ENCODE data around the gene CCDC192. TPM values are rescaled to one million over a fixed set of nuclear protein-coding genes. Genes with fewer than 3 reads are reported as not detected.

The CCDC192 gene
- polyA plus RNA-seq, 1 donor from 2014 or later = not detected

DNA sequence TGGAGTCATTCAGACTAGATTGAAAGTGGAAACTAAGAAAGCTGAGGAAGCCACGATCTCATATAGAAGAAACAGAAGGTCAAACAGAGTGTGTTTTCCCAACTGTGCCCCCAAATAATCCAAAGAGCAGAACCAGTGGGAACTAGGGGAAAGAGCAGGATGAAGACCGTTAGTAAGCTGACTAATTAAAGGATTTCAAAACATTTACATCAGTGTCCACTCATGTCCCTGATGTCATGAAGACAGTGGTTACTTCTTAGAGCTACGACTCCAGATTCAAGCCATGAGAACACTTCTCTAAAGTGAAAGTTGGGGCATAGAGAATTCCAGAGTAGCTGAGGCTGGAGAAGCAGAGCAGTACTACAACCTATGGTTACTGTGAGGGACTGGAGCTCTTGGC lies 260.7 kb downstream of the CCDC192 start:
- Histone ChIP-seq H3K79me2 (replicated peaks; ENCODE audit: insufficient read depth, low read length) (no peaks in the 10 kb centered on the region), H4K20me1 (ENCODE audit: insufficient read depth) (no peaks in the 10 kb centered on the region), H3K9ac (ENCODE audit: low read length) (no peak overlapping the region), H3K27ac (ENCODE audit: low read length) (no peak overlapping the region), H3K27me3 (ENCODE audit: insufficient read depth, low read depth, low read length) (no peaks in the 10 kb centered on the region), H3K4me3 (ENCODE audit: low read length) (no peak overlapping the region), H2AFZ (ENCODE audit: low read depth, low read length) (no peak overlapping the region), H3K9me3 (ENCODE audit: low read length) (no peaks in the 10 kb centered on the region), H3F3A (ENCODE audit: insufficient read depth, low read length, poor library complexity, severe bottlenecking) (no peaks in the 10 kb centered on the region), H3K4me2 (ENCODE audit: low read length) (no peak overlapping the region), H3K36me3 (ENCODE audit: insufficient read depth, low read length) (no peaks in the 10 kb centered on the region), H3K9me2 (ENCODE audit: insufficient read depth, low read length) (no peaks in the 10 kb centered on the region)
- TF ChIP-seq CTCF (IDR thresholded peaks at IDR 0.05; ENCODE audit: poor library complexity, severe bottlenecking) (no peak), EP300 (conservative IDR thresholded peaks at IDR 0.05; ENCODE audit: poor library complexity, severe bottlenecking) (no peak), RAD21 (conservative IDR thresholded peaks at IDR 0.05) (no peak), TAF1 (IDR thresholded peaks at IDR 0.05; ENCODE audit: low read depth) (no peak), EZH2 (IDR thresholded peaks at IDR 0.05; ENCODE audit: borderline replicate concordance, insufficient read depth, low read length, poor library complexity, severe bottlenecking) (no peak), POLR2AphosphoS5 (IDR thresholded peaks at IDR 0.05) (no peak), MXI1 (conservative IDR thresholded peaks at IDR 0.05; ENCODE audit: poor library complexity, severe bottlenecking) (no peak), SMC3 (conservative IDR thresholded peaks at IDR 0.05; ENCODE audit: poor library complexity) (no peak), REST (IDR thresholded peaks at IDR 0.05; ENCODE audit: borderline replicate concordance) (no peak)

DNA sequence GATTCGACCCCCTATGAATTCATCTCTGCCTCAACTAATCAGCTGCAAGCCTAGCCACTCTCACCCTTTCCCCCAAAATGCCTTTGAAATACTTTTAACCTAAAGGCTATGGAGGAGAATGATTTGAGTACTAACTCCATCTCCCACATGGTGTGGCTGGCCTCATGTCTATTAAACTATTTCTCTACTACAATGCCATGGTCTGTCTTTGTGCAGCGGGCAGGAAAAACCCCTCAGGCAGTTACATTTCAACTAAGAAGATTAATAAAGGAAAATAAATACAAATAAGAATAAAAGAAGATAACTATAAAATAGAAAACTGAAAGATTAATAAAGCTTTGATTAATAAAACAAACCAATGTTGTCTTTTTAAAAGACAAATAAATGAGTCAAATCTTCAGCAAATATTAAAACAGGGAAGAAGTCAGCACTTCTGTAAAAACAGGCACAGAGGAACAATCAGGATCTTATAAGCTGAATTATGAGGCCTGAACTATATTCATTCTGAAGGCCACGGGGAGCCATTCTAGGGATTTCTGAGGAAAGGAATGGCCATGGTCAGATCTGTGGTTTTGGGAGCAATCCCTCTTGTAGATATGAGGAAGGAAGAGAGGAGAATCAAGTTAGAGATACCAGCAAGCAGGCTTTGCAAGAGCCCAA lies 264.3 kb downstream of the CCDC192 start:
- TF ChIP-seq REST (IDR thresholded peaks at IDR 0.05; ENCODE audit: borderline replicate concordance) = no peak
- no peak for TF ChIP-seq CTCF (IDR thresholded peaks at IDR 0.05; ENCODE audit: poor library complexity, severe bottlenecking)
- TF ChIP-seq MXI1 (conservative IDR thresholded peaks at IDR 0.05; ENCODE audit: poor library complexity, severe bottlenecking) = no peak
- TF ChIP-seq EZH2 (IDR thresholded peaks at IDR 0.05; ENCODE audit: borderline replicate concordance, insufficient read depth, low read length, poor library complexity, severe bottlenecking) = no peak
- no peak for TF ChIP-seq TAF1 (IDR thresholded peaks at IDR 0.05; ENCODE audit: low read depth)
- no peak for TF ChIP-seq EP300 (conservative IDR thresholded peaks at IDR 0.05; ENCODE audit: poor library complexity, severe bottlenecking)
- no peak for TF ChIP-seq RAD21 (conservative IDR thresholded peaks at IDR 0.05)
- no peak for TF ChIP-seq SMC3 (conservative IDR thresholded peaks at IDR 0.05; ENCODE audit: poor library complexity)
- no peak for TF ChIP-seq POLR2AphosphoS5 (IDR thresholded peaks at IDR 0.05)

More for the DNA sequence above, 264.3 kb downstream of the CCDC192 start:
- Histone ChIP-seq H3F3A (ENCODE audit: insufficient read depth, low read length, poor library complexity, severe bottlenecking) (no peaks in the 10 kb centered on the region), H3K9ac (ENCODE audit: low read length) (no peak overlapping the region), H3K9me3 (ENCODE audit: low read length) (no peaks in the 10 kb centered on the region), H3K36me3 (ENCODE audit: insufficient read depth, low read length) (no peaks in the 10 kb centered on the region), H3K27ac (ENCODE audit: low read length) (no peak overlapping the region), H3K9me2 (ENCODE audit: insufficient read depth, low read length) (no peaks in the 10 kb centered on the region), H4K20me1 (ENCODE audit: insufficient read depth) (no peaks in the 10 kb centered on the region), H3K79me2 (replicated peaks; ENCODE audit: insufficient read depth, low read length) (no peaks in the 10 kb centered on the region), H2AFZ (ENCODE audit: low read depth, low read length) (no peak overlapping the region), H3K27me3 (ENCODE audit: insufficient read depth, low read depth, low read length) (no peaks in the 10 kb centered on the region), H3K4me3 (ENCODE audit: low read length) (no peak overlapping the region), H3K4me2 (ENCODE audit: low read length) (no peak overlapping the region)

All from neural cell (in vitro differentiated cells).